Gastrocnemius medialis (tissue), 4 donors: ENCODE results near the gene ZNF813.
"Not testable (repeated sequence)": the region's sequence is repeated elsewhere in the genome, so short reads cannot be mapped to it uniquely, and the experiment has no call there.

Experiments used
- POLR2A ChIP-seq, 2 donors: fragments of 450-650 bp; IDR thresholded peaks; one replicate each; pipeline ENCODE4 v1.6.1; 2017; ENCODE audit warnings: antibody characterized with exemption in 2 of 2, mild to moderate bottlenecking in 2 of 2, moderate library complexity in 2 of 2
- TF ChIP-seq, protein P1 (sequence below), 5 experiments: fragments of 450-650 bp in 3 of 5; fragments of 200-600 bp in 2 of 5; sonication (generic) in 2 of 5; IDR thresholded peaks in 4 of 5; conservative IDR thresholded peaks in 1 of 5; 1 replicate in 4 of 5; 2 replicates in 1 of 5; pipeline ENCODE4 v1.5.1; 2016 to 2019; ENCODE audit warnings: antibody characterized with exemption in 5 of 5, mild to moderate bottlenecking in 3 of 5, moderate library complexity in 3 of 5

DNA sequence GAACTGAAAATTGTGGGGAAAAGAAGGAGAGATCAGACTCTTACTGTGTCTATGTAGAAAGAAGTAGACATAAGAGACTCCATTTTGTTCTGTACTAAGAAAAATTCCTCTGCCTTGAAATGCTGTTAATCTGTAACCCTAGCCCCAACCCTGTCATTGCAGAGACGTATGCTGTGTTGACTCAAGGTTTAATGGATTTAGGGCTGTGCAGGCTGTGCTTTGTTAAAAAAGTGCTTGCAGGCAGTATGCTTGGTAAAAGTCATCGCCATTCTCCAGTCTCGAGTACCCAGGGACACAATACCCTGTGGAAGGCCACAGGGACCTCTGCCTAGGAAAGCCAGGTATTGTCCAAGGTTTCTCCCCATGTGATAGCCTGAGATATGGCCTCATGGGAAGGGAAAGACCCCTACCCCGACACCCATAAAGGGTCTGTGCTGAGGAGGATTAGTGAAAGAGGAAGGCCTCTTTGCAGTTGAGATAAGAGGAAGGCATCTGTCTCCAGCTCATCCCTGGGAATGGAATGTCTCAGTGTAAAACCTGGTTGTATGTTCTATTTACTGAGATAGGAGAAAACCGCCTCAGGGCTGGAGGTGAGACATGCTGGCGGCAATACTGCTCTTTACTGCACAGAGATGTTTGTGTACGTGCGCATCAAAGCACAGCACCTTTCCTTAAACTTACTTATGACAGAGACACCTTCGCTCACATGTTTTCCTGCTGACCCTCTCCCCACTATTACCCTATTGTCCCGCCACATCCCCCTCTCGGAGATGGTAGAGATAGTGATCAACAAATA lies 46.8 kb upstream of the ZNF813 start:
- TF ChIP-seq, protein P1, sequence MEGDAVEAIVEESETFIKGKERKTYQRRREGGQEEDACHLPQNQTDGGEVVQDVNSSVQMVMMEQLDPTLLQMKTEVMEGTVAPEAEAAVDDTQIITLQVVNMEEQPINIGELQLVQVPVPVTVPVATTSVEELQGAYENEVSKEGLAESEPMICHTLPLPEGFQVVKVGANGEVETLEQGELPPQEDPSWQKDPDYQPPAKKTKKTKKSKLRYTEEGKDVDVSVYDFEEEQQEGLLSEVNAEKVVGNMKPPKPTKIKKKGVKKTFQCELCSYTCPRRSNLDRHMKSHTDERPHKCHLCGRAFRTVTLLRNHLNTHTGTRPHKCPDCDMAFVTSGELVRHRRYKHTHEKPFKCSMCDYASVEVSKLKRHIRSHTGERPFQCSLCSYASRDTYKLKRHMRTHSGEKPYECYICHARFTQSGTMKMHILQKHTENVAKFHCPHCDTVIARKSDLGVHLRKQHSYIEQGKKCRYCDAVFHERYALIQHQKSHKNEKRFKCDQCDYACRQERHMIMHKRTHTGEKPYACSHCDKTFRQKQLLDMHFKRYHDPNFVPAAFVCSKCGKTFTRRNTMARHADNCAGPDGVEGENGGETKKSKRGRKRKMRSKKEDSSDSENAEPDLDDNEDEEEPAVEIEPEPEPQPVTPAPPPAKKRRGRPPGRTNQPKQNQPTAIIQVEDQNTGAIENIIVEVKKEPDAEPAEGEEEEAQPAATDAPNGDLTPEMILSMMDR (IDR thresholded peaks at IDR 0.05 in 4 of 5, conservative IDR thresholded peaks at IDR 0.05 in 1 of 5), result not testable (repeated sequence)
- TF ChIP-seq POLR2A (IDR thresholded peaks at IDR 0.05), result not testable (repeated sequence)
